Mucosa of descending colon (tissue), 3 donors: Measurements from ENCODE around the gene AGAP5. TPM values are rescaled to one million over a fixed set of nuclear protein-coding genes. Genes with fewer than 3 reads are reported as not detected.

Source experiments
- ATAC-seq: fragments of 200-7000 bp; cut with Tn5 transposase; one replicate; pipeline ENCODE4 v1.9.1; 2020; ENCODE audit warnings: mild to moderate bottlenecking, moderate library complexity
- DNase-seq, 3 donors: peaks; one replicate each; pipeline ENCODE4 v3.0.0-alpha.2; 2020
- H3K36me3 ChIP-seq: fragments of 200-600 bp; one replicate; pipeline ENCODE4 v1.8.0; 2021; ENCODE audit warnings: low read depth, mild to moderate bottlenecking
- H3K4me1 ChIP-seq: fragments of 200-600 bp; one replicate; pipeline ENCODE4 v1.8.0; 2021; ENCODE audit warnings: low read depth, mild to moderate bottlenecking
- H3K4me3 ChIP-seq: fragments of 200-600 bp; one replicate; pipeline ENCODE4 v1.8.0; 2021; ENCODE audit warnings: mild to moderate bottlenecking
- H3K9me3 ChIP-seq: fragments of 200-600 bp; one replicate; pipeline ENCODE4 v1.8.0; 2021; ENCODE audit warnings: mild to moderate bottlenecking
- CTCF ChIP-seq: fragments of 200-600 bp; IDR thresholded peaks from one replicate; pipeline ENCODE4 v1.8.0; 2022; ENCODE audit warnings: antibody characterized with exemption, mild to moderate bottlenecking
- intact Hi-C, 2 donors: fragments of 100-400 bp; cut with DNase I in 1 of 2; cut with micrococcal nuclease in 1 of 2; formaldehyde crosslinking; loops; one replicate each; pipeline versions ENCODE4 v1.11.0 to v1.11.1; 2022; cut with DNase I, micrococcal nuclease
- total RNA-seq, 3 donors: library from RNA; stranded (reverse); fragmentation: NEBNext Ultra II Directional in 2 of 3; extraction: Animal tissue kit (Norgen Biotek cat#: 25700) in 2 of 3; gene quantifications; one replicate each; pipeline versions ENCODE4 v1.2.1 to v1.2.4, GENCODE V29; 2021 to 2023
- donor health status: DM: no; HTN: no; CAD: no; lungs with moderate emphysema.
- donor health status: DM: no; HTN: no; CAD: no.
- donor health status: DM: no; HTN: yes; CAD: no.

AGAP5 gene
- total RNA-seq, 3 donors from 2014 or later: 6.4 to 12.8 (median 10.0) TPM

DNA sequence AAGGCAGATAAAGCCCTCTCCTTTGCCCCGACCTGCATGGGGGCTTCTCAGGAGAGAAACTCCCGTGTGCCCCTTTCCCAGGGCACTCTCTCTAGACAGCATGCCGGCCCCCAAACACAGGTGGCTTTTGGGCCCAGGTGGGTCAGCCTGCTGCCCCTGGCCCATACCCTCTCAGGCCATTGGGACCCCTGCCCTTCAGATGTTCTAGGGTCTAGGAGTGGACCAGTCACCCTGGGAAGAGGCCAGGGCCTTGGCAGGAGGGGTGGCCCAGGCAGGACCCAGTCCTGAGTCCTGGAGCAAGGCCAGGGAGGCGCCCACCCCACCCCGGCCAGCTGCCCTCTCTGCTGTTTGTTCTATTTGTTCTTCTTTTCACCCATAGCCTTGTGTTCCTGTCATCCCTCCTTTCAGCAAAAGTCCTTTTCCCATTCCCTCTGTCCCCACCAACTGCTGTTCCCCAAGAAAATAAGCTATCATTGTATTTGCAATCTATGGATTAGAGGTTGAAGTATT lies 36.9 kb upstream of the AGAP5 start:
- peaks cover 7% of the 10 kb centered on the region for H3K4me1 ChIP-seq
- H3K4me3 ChIP-seq: no peak overlapping the region
- no peak for DNase-seq
- intact Hi-C loops: no loop called here
- ATAC-seq: no peak
- H3K36me3 ChIP-seq: no peaks in the 10 kb centered on the region
- TF ChIP-seq CTCF: no peak
- H3K9me3 ChIP-seq: no peaks in the 10 kb centered on the region

GRCh38 chr10:73734028-73734720 lies 36.3 kb upstream of the AGAP5 start:
- DNase-seq: no peak
- intact Hi-C loops: no loop called here
- Histone ChIP-seq H3K36me3 (no peaks in the 10 kb centered on the region), H3K9me3 (no peaks in the 10 kb centered on the region), H3K4me1 (peaks cover 13% of the 10 kb centered on the region), H3K4me3 (no peak overlapping the region)
- ATAC-seq: no peak
- no peak for TF ChIP-seq CTCF

DNA sequence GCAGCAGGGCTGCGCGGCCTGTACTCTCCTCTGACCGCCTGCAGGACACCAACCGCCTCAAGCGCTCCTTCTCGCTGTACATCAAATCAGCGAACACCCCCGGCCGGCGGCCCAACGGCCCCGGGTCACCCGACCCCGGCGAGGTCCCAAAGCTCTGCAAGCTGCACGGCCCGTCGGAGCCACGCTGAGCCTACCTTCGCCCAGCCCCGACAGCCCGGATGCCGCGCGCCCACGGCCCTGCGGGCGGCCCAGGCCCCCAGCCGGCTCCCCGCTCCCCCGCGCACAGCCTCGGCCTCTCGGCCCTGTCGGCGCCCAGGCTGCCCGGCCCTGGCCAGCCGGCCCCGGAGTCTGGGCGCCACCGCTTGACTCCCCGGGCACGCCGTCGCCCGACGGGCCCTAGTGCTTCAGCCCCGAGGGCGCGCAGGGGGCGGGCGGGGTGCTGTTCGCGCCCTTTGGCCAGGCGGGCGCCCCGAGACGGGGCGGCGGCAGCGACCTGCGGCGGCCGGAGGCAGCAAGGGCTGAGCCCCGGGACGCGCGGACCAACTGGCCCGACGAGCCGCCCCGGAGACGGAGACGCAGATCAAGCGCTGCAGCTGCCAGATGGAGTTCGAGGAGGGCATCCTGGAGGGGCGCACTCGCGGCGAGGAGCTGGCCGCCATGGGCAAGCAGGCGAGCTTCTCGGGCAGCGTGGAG lies 35.2 kb upstream of the AGAP5 start:
- no peak overlapping the region for H3K4me3 ChIP-seq

DNA sequence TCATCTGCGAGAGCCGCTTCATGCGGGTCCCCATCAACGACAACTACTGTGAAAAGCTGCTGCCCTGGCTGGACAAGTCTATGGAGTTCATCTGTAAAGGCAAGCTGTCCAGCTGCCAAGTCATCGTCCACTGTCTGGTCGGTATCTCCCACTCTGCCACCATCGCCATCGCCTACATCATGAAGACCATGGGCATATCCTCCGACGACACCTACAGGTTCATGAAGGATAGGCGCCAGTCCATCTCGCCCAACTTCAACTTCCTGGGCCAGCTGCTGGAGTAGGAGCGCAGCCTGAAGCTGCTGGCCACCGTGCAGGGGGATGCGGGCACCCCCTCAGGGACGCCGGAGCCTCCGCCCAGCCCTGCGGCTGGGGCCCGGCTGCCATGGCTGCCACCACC lies 34.5 kb upstream of the AGAP5 start:
- DNase-seq (no peak), ATAC-seq (no peak)
- TF ChIP-seq CTCF: no peak
- H3K4me3 ChIP-seq: no peak overlapping the region
- H3K36me3 ChIP-seq: no peaks in the 10 kb centered on the region
- intact Hi-C loops: no loop called here
- peaks cover 20% of the 10 kb centered on the region for H3K4me1 ChIP-seq
- H3K9me3 ChIP-seq: no peaks in the 10 kb centered on the region

More for the DNA sequence above, 35.2 kb upstream of the AGAP5 start:
- ATAC-seq (no peak), DNase-seq (peak in 1 of 3 donors; percentile 50)
- Histone ChIP-seq H3K36me3 (no peaks in the 10 kb centered on the region), H3K4me1 (peaks cover 20% of the 10 kb centered on the region), H3K9me3 (no peaks in the 10 kb centered on the region)
- intact Hi-C loops: no loop called here
- TF ChIP-seq CTCF: no peak

DNA sequence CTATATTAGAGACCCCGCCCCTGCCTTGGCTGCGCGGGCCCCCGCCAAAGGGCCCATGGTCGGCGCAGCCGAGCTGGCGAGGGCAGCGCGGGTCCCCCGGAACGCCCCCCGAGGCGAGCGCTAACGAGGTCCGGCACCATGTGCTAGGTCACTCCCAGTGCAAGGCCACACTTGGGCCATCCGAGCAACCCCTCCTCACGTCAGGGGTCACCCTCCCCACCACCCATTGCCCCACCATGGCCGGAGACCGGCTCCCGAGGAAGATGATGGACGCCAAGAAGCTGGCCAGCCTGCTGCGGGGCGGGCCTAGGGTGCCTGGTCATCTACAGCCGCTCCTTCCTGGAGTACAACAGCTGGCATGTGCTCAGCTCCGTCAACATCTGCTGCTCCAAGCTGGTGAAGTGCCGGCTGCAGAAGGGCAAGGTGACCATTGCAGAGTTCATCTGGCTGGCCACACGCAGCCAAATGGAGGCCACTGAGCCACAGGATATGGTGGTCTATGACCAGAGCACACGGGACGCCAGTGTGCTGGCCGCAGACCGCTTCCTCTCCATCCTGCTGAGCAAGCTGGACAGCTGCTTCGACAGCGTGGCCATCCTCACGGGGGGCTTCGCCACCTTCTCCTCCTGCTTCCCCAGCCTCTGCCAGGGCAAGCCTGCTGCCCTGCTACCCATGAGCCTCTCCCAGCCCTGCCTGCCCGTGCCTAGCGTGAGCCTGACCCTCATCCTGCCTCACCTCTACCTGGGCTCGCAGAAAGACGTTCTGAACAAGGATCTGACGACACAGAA lies 33.9 kb upstream of the AGAP5 start:
- H3K9me3 ChIP-seq: no peaks in the 10 kb centered on the region
- peaks cover 20% of the 10 kb centered on the region for H3K4me1 ChIP-seq
- H3K36me3 ChIP-seq: no peaks in the 10 kb centered on the region
- intact Hi-C loops: no loop called here
- DNase-seq (peak in 2 of 3 donors; percentile 40 to 52), ATAC-seq (no peak)
- TF ChIP-seq CTCF: no peak
- H3K4me3 ChIP-seq: no peak overlapping the region
